HFF-Myc (cell line): ENCODE data around the gene NDUFA8.
A peak's percentile ranks its signal among the peaks of the same experiment; 100 is the strongest.

Source experiments
- DNase-seq: peaks from one replicate; pipeline ENCODE4 v3.0.0-alpha.2; 2011; ENCODE audit warnings: low read depth; ENCODE audit errors: extremely low read depth
- H3K4me3 ChIP-seq: replicated peaks from 2 replicates; pipeline ENCODE4 v1.5.1; 2011; ENCODE audit warnings: low read depth, mild to moderate bottlenecking, control low read depth, low read length
- CTCF ChIP-seq: IDR thresholded peaks from 2 replicates; pipeline ENCODE4 v1.5.1; 2012; ENCODE audit warnings: mild to moderate bottlenecking, low read depth, low read length, control low read depth; ENCODE audit errors: missing control alignments

Gene NDUFA8

GRCh38 chr9:122173670-122174069 is 14.1 kb upstream of the NDUFA8 start:
- no peak for DNase-seq
- no peak for TF ChIP-seq CTCF
- H3K4me3 ChIP-seq = no peak overlapping the region

GRCh38 chr9:122172131-122172530 is 12.6 kb upstream of the NDUFA8 start:
- no peak overlapping the region for H3K4me3 ChIP-seq
- DNase-seq = no peak
- TF ChIP-seq CTCF = no peak

- no peak for TF ChIP-seq CTCF
Measured at GRCh38 chr9:122168356-122168755, 8.8 kb upstream of the NDUFA8 start.

GRCh38 chr9:122164286-122164685 is 4.7 kb upstream of the NDUFA8 start:
- no peak for TF ChIP-seq CTCF
- no peak overlapping the region for H3K4me3 ChIP-seq
- no peak for DNase-seq

More at GRCh38 chr9:122168356-122168755, 8.8 kb upstream of the NDUFA8 start:
- DNase-seq = no peak
- H3K4me3 ChIP-seq = no peak overlapping the region

GRCh38 chr9:122162415-122162814 is 2.8 kb upstream of the NDUFA8 start:
- no peak overlapping the region for H3K4me3 ChIP-seq
- no peak for TF ChIP-seq CTCF
- DNase-seq = no peak

- H3K4me3 ChIP-seq = peak overlapping the region; percentile 82
- DNase-seq = no peak
Measured at GRCh38 chr9:122159925-122160246, 307 bp upstream of the NDUFA8 start.

More at GRCh38 chr9:122159925-122160246, 307 bp upstream of the NDUFA8 start:
- no peak for TF ChIP-seq CTCF
